Stomach (tissue), 9 donors: Measurements from ENCODE around the gene GNA14. TPM values are rescaled to one million over a fixed set of nuclear protein-coding genes. Genes with fewer than 3 reads are reported as not detected.

Source experiments
- DNase-seq, 2 donors: peaks; one replicate each; pipeline versions ENCODE4 v3.0.0 to v3.0.0-alpha.2; 2013 to 2019
- H3K27ac ChIP-seq, 5 donors: fragments of 200-600 bp in 4 of 5; sonication (generic) in 4 of 5; one replicate each; pipeline ENCODE4 v1.5.1; 2013 to 2019; ENCODE audit warnings: mild to moderate bottlenecking in 1 of 5, moderate library complexity in 1 of 5
- H3K27me3 ChIP-seq, 3 donors: fragments of 200-600 bp; sonication (generic); one replicate each; pipeline ENCODE4 v1.5.1; 2017 to 2019; ENCODE audit warnings: mixed run types in 1 of 3
- H3K36me3 ChIP-seq, 4 donors: fragments of 200-600 bp; sonication (generic); 1 replicate in 3 of 4; 2 replicates in 1 of 4; pipeline ENCODE4 v1.5.1; 2016 to 2019
- H3K4me1 ChIP-seq, 4 donors: fragments of 200-600 bp; sonication (generic); one replicate each; pipeline ENCODE4 v1.5.1; 2016 to 2019
- H3K4me3 ChIP-seq, 4 donors: fragments of 200-600 bp; sonication (generic) in 3 of 4; one replicate each; pipeline ENCODE4 v1.5.1; 2016 to 2019; ENCODE audit warnings: mild to moderate bottlenecking in 1 of 4
- H3K9me3 ChIP-seq, 4 donors: fragments of 200-600 bp; sonication (generic); one replicate each; pipeline ENCODE4 v1.5.1; 2016 to 2019
- EP300 ChIP-seq: sonication (generic); formaldehyde crosslinking; IDR thresholded peaks from one replicate; pipeline ENCODE4 v1.6.1; 2017; ENCODE audit warnings: antibody characterized with exemption
- POLR2A ChIP-seq, 4 donors: fragments of 450-650 bp; IDR thresholded peaks; one replicate each; pipeline ENCODE4 v1.6.1; 2016; ENCODE audit warnings: antibody characterized with exemption in 4 of 4, control low read depth in 2 of 4, mild to moderate bottlenecking in 1 of 4, moderate library complexity in 1 of 4
- POLR2AphosphoS5 ChIP-seq, 3 donors: sonication (generic); formaldehyde crosslinking; IDR thresholded peaks; one replicate each; pipeline ENCODE4 v1.6.1; 2016; ENCODE audit warnings: antibody characterized with exemption in 3 of 3
- whole genome bisulfite sequencing, 5 donors: extraction: QIAGEN DNeasy Blood & Tissue Kit in 3 of 5; methylation state at CpG; one replicate each; pipeline versions ENCODE4 v1.1.5 to v1.1.7; 2013 to 2018; 5-methylcytosine and 5-hydroxymethylcytosine counted together
- intact Hi-C: fragments of 100-400 bp; cut with DNase I; formaldehyde crosslinking; loops from one replicate; pipeline ENCODE4 v1.15.1; 2023; ENCODE audit warnings: low total_unique reads
- polyA plus RNA-seq, 3 donors: library from polyadenylated mRNA; stranded (reverse); fragments of 200-250 nt; gene quantifications; one replicate each; pipeline ENCODE4 v1.2.3, GENCODE V29; 2013
- total RNA-seq, 5 donors: library from RNA; depleted of rRNA; stranded (reverse); fragments of >200 nt; gene quantifications; one replicate each; pipeline versions ENCODE4 v1.1.0 to v1.2.3, GENCODE V29; 2014 to 2016
- TF ChIP-seq, protein P1 (sequence below), 7 experiments: fragments of 450-650 bp in 4 of 7; fragments of 200-600 bp in 3 of 7; sonication (generic) in 3 of 7; IDR thresholded peaks; one replicate each; pipeline ENCODE4 v1.5.1; 2016 to 2019; ENCODE audit warnings: antibody characterized with exemption in 7 of 7, control low read depth in 2 of 7, mild to moderate bottlenecking in 1 of 7
- donor health status: healthy with polysubstance abuse.
- donor health status: Bipolar disorder and iron deficiency.
- donor health status: healthy.

The GNA14 gene
- total and polyA plus RNA-seq, 8 donors: 0.46 to 12.5 (median 1.3) TPM; not detected in 1

DNA sequence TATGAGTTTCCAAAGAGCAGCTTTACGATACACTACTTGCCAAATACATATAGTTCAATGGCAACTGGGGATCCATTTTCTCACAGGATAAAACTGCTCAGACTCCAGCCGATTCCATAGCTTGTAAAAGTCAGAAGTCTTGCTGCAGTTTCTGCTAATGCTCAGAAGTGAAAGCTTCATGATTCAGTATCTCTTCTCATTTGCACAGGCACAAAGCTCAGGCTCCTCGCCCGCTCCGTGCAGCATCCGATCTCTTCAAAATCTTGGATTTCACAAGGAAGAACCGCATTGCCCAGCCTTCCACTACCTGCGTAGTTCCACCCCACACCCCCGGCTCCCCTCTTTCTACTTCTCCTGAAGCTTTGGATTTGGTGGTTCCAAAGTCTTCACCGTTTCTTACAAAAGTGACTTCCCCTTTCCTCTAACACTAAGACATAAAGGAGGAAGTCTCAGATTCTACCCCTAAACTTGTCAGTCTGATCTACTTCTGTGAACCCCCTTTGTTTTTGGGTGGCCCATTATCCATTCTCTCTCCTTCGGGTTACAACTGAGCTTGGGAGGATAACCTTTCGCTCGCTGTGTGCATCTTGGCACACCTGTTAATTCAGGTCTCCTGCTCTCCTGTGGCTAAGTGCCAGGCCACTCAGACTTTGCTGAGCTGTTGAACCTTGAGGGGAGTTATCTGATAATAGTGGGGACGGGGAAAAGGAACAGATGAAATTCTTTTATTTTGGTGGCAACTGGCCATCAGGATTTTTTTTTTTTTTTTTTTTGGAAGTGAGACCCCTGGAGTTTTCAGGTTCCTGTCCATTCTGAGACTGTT lies 194.1 kb downstream of the GNA14 start:
- Histone ChIP-seq H3K4me1 (peaks cover 0 to 12% (median 5%) of the 10 kb centered on the region in 4 donors), H3K9me3 (no peaks in the 10 kb centered on the region), H3K36me3 (no peaks in the 10 kb centered on the region), H3K4me3 (no peak overlapping the region), H3K27me3 (no peaks in the 10 kb centered on the region), H3K27ac (no peak overlapping the region)
- 67 to 80% (median 72%) methylated on average over 14 of the region's 14 CpGs for WGBS, 5 donors
- DNase-seq: no peak
- TF ChIP-seq EP300 (no peak), POLR2A (IDR thresholded peaks at IDR 0.05) (no peak), POLR2AphosphoS5 (IDR thresholded peaks at IDR 0.05) (no peak)
- TF ChIP-seq, protein P1, sequence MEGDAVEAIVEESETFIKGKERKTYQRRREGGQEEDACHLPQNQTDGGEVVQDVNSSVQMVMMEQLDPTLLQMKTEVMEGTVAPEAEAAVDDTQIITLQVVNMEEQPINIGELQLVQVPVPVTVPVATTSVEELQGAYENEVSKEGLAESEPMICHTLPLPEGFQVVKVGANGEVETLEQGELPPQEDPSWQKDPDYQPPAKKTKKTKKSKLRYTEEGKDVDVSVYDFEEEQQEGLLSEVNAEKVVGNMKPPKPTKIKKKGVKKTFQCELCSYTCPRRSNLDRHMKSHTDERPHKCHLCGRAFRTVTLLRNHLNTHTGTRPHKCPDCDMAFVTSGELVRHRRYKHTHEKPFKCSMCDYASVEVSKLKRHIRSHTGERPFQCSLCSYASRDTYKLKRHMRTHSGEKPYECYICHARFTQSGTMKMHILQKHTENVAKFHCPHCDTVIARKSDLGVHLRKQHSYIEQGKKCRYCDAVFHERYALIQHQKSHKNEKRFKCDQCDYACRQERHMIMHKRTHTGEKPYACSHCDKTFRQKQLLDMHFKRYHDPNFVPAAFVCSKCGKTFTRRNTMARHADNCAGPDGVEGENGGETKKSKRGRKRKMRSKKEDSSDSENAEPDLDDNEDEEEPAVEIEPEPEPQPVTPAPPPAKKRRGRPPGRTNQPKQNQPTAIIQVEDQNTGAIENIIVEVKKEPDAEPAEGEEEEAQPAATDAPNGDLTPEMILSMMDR (IDR thresholded peaks at IDR 0.05): no peak
- intact Hi-C loops: loop anchor here (10.0 kb wide), 1 partner anchor 191 kb away; the partner anchor contains the start of gene GNA14

DNA sequence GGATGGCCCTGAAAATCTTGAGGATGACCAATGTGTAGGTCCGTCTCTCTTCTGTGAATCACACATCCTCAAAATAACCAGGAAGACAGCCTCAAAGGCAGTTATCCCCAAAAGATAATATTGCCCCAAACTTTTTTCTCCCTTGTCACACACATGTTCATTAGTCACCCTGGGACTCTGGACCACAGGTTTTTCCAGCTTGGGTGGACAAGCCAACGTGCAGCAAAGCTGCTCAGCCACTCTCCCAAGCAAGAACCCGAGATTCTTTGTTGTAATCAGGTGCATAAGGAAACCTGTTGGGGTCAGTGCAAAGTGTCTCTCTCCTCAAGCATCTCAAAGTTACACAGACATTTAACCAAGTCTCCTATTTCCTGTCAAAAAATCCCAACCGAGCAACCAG lies 196.6 kb downstream of the GNA14 start:
- intact Hi-C loops: loop anchor here (10.0 kb wide), 1 partner anchor 193 kb away; the partner anchor contains the start of gene GNA14
- H3K27ac ChIP-seq: no peak overlapping the region

DNA sequence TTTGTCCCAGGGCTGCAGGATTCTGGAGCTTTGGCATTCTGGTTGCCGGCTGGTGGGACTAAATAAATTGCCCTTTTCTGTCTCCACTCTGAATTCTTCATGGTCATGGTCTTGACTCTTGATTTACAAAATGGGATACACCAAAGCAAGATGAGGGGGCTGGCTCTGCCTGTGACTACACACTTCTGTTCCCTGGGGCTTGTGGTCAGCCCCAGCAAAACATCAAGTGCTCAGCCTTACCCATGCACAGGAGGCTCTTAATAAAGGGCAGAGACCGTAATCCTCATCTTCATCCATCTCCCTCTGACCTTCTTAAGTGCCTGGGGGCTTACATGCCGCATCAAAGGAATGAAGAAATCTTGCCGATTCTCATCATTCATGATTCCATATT lies 198.0 kb downstream of the GNA14 start:
- no peaks in the 10 kb centered on the region for H3K36me3 ChIP-seq
- no peak overlapping the region for H3K4me3 ChIP-seq
- no peak for DNase-seq
- no peak overlapping the region for H3K27ac ChIP-seq
- H3K4me1 ChIP-seq: peaks cover 0 to 7% (median 0%) of the 10 kb centered on the region in 4 donors
- H3K9me3 ChIP-seq: no peaks in the 10 kb centered on the region
- intact Hi-C loops: loop anchor here (10.0 kb wide), 1 partner anchor 195 kb away; the partner anchor contains the start of gene GNA14
- H3K27me3 ChIP-seq: no peaks in the 10 kb centered on the region
- TF ChIP-seq, protein P1 (IDR thresholded peaks at IDR 0.05): no peak
- no peak for TF ChIP-seq POLR2A (IDR thresholded peaks at IDR 0.05)
- no peak for TF ChIP-seq EP300
- no peak for TF ChIP-seq POLR2AphosphoS5 (IDR thresholded peaks at IDR 0.05)
- WGBS, 5 donors: 94 to 98% (median 96%) methylated on average over 4 of the region's 4 CpGs

More for the DNA sequence above, 196.6 kb downstream of the GNA14 start:
- Histone ChIP-seq H3K4me1 (peaks cover 0 to 7% (median 0%) of the 10 kb centered on the region in 4 donors), H3K27me3 (no peaks in the 10 kb centered on the region), H3K4me3 (no peak overlapping the region), H3K9me3 (no peaks in the 10 kb centered on the region), H3K36me3 (no peaks in the 10 kb centered on the region)
- TF ChIP-seq POLR2AphosphoS5 (IDR thresholded peaks at IDR 0.05): no peak
- TF ChIP-seq, protein P1 (IDR thresholded peaks at IDR 0.05): no peak
- TF ChIP-seq POLR2A (IDR thresholded peaks at IDR 0.05): no peak
- TF ChIP-seq EP300: no peak
- no peak for DNase-seq
- WGBS, 5 donors: 63 to 90% (median 83%) methylated on average over 4 of the region's 4 CpGs

DNA sequence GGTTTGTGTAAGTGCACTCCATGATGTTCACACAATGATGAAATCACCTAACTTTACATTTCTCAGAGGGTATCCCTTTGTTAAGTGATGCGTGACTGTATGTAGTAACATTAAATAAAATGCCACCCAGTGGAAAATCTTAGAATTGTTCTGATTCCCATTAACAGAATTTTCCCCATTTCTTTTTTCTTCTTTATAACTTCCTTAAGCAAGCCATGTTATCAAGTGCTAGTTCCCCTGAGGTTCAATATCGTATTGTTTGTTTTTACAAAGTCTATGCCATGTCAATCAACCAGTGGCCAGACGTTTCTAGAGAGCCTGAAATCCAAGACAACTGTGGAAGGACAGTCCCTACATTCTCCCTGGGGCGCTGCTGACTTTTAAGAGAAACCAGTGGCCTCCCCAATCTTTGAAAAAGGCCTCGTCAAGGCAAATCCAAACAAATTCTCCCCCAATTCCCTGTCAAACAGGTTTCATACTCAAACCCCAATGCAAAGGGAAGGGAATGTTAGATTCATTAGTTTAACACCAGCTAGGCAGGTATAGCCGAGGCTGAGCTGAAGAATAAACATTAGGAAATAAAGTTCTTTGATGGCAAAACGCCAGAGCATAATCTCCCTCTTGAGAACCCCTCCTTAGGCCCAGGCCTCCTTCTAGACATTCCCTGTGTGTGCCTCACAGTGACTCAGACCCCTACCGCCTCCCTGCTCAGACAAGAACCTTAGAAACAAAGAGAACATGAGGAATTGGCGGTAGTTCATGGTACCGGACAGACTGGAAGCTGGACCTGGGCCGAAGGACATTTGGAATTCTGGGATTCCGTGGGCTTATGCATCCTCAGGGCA lies 198.7 kb downstream of the GNA14 start:
- Histone ChIP-seq H3K27me3 (no peaks in the 10 kb centered on the region), H3K4me1 (peaks cover 0 to 7% (median 0%) of the 10 kb centered on the region in 4 donors), H3K27ac (peak overlapping the region in 1 of 5 donors; percentile 36), H3K9me3 (no peaks in the 10 kb centered on the region), H3K4me3 (no peak overlapping the region), H3K36me3 (no peaks in the 10 kb centered on the region)
- intact Hi-C loops: loop anchor here (10.0 kb wide), 1 partner anchor 195 kb away; the partner anchor contains the start of gene GNA14
- peak in 1 of 2 donors; percentile 89 for DNase-seq
- TF ChIP-seq, protein P1 (IDR thresholded peaks at IDR 0.05): no peak
- peak in 1 of 3 donors; percentile 5 for TF ChIP-seq POLR2AphosphoS5 (IDR thresholded peaks at IDR 0.05)
- WGBS, 5 donors: 39 to 60% (median 44%) methylated on average over 12 of the region's 12 CpGs
